ENCODE data around the gene PARN.

GRCh38 chr16:14394834-14395233 is 235.2 kb downstream of the PARN start:
- no peak for TF ChIP-seq CTCF (IDR thresholded peaks at IDR 0.05; ENCODE audit: control extremely low read depth in 1 of 3, insufficient read depth in 1 of 3, low read depth in 1 of 3, low read length in 3 of 3)
- no peak for TF ChIP-seq NRF1 (IDR thresholded peaks at IDR 0.05; ENCODE audit: low read depth, low read length)
- no peak for TF ChIP-seq CTBP2 (IDR thresholded peaks at IDR 0.05; ENCODE audit: borderline replicate concordance, insufficient read depth, insufficient read length, low read length)
- TF ChIP-seq ATF3 (IDR thresholded peaks at IDR 0.05; ENCODE audit: insufficient read depth, low read depth, low read length): no peak
- no peak for TF ChIP-seq EP300 (IDR thresholded peaks at IDR 0.05; ENCODE audit: borderline replicate concordance in 1 of 2, low read depth in 2 of 2, low read length in 2 of 2)
- no peak for TF ChIP-seq JUND (IDR thresholded peaks at IDR 0.05; ENCODE audit: low read length)
- TF ChIP-seq BCL11A (IDR thresholded peaks at IDR 0.05; ENCODE audit: low read depth in 2 of 2, low read length in 2 of 2): no peak
- TF ChIP-seq CEBPB (IDR thresholded peaks at IDR 0.05; ENCODE audit: low read depth, low read length): no peak
- no peak for TF ChIP-seq MAX (IDR thresholded peaks at IDR 0.05)
- TF ChIP-seq SRF (IDR thresholded peaks at IDR 0.05; ENCODE audit: low read depth, low read length): no peak
